Esophagus squamous epithelium (tissue), 4 donors: ENCODE measurements around the gene LRP1B.

ENCODE experiments used
- CTCF ChIP-seq, 6 experiments: fragments of 450-650 bp in 4 of 6; fragments of 200-600 bp in 2 of 6; sonication (generic) in 2 of 6; IDR thresholded peaks; one replicate each; pipeline ENCODE4 v1.5.1; 2016 to 2019; ENCODE audit warnings: antibody characterized with exemption in 6 of 6, mild to moderate bottlenecking in 4 of 6, moderate library complexity in 4 of 6
- POLR2A ChIP-seq, 4 donors: fragments of 450-650 bp; IDR thresholded peaks; one replicate each; pipeline ENCODE4 v1.6.1; 2017; ENCODE audit warnings: antibody characterized with exemption in 4 of 4, mild to moderate bottlenecking in 4 of 4, moderate library complexity in 3 of 4

GRCh38 chr2:141565597-141565996 lies 565.2 kb downstream of the LRP1B start:
- no peak for TF ChIP-seq CTCF (IDR thresholded peaks at IDR 0.05)
- no peak for TF ChIP-seq POLR2A (IDR thresholded peaks at IDR 0.05)
